Activated T-helper 17 cell treated with anti-CD3 and anti-CD28 coated beads, Interleukin-2, amount 50 U/mL, for 72 hours (primary cell): ENCODE results near the gene TOP3B. TPM values are rescaled to one million over a fixed set of nuclear protein-coding genes. Genes with fewer than 3 reads are reported as not detected.

Source experiments
- ATAC-seq: fragments of 150-1000 bp; cut with Tn5 transposase; replicated peaks from 2 replicates; pipeline ENCODE4 v1.10.0; 2021; ENCODE audit warnings: mild to moderate bottlenecking, moderate library complexity
- H3K27ac Mint-ChIP-seq: one replicate; pipeline ENCODE4 v1.8.0; 2022; ENCODE audit warnings: mixed read lengths
- H3K27me3 Mint-ChIP-seq: one replicate; pipeline ENCODE4 v1.8.0; 2022; ENCODE audit warnings: mixed read lengths
- H3K36me3 Mint-ChIP-seq: one replicate; pipeline ENCODE4 v1.8.0; 2022; ENCODE audit warnings: low read depth, mild to moderate bottlenecking, mixed read lengths
- H3K4me1 Mint-ChIP-seq: one replicate; pipeline ENCODE4 v1.8.0; 2022; ENCODE audit warnings: mixed read lengths
- H3K4me3 Mint-ChIP-seq: one replicate; pipeline ENCODE4 v1.8.0; 2022; ENCODE audit warnings: mild to moderate bottlenecking, mixed read lengths
- H3K9me3 Mint-ChIP-seq: one replicate; pipeline ENCODE4 v1.8.0; 2022; ENCODE audit warnings: mixed read lengths
- total RNA-seq, 2 donors: library from RNA; stranded (reverse); gene quantifications; one replicate each; pipeline ENCODE4 v1.2.3, GENCODE V29; 2022

Gene TOP3B
- total RNA-seq, 2 donors from 2014 or later: 34.6 to 42.3 TPM

- Mint-ChIP-seq H3K27ac (peak within 1 kb of the TSS; percentile 33), H3K27me3 (no peaks in the 10 kb centered on the region), H3K4me3 (peak within 1 kb of the TSS; percentile 66), H3K9me3 (no peaks in the 10 kb centered on the region), H3K36me3 (no peaks in the 10 kb centered on the region), H3K4me1 (peaks cover 7% of the 10 kb centered on the region)
- peak; percentile 90 for ATAC-seq
These were observed 29.7 kb downstream of the TOP3B start, which contains the start of gene PPM1F for GRCh38 chr22:21952586-21953571. PPM1F (minus strand) TSS chr22:21952848; CDS start chr22:21946048, 6,800 bp downstream.

DNA sequence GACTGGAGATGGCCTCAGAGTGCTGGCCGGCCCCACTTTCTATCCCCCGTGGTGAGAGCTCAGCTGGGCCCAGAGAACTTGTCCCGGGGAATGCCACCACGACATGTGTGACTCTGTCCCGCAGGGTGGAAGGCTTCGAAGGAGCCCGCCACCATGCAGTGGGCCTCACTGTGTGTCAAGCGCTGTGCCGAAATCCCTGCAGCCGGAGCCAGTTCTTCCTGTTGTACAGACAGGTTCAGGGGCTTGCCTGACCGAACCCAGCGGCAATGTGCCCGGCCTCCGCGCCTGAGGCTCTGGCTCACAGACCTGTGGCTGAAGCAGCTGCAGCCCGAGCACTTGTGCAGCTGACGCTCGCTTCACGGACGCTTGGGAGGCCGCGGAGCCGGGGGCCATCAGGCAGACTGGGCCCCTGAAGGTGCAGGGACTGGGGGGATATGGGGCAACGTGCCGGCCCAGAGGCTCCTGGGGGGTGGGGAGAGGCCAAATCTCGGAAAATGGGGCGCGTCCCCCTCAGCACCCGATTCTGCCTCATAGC lies 30.6 kb downstream of the TOP3B start:
- Mint-ChIP-seq H3K4me1 (peaks cover 11% of the 10 kb centered on the region), H3K27me3 (no peaks in the 10 kb centered on the region), H3K4me3 (peak overlapping the region; percentile 66), H3K36me3 (no peaks in the 10 kb centered on the region), H3K9me3 (no peaks in the 10 kb centered on the region), H3K27ac (peak overlapping the region; percentile 33)
- peak; percentile 22 for ATAC-seq

DNA sequence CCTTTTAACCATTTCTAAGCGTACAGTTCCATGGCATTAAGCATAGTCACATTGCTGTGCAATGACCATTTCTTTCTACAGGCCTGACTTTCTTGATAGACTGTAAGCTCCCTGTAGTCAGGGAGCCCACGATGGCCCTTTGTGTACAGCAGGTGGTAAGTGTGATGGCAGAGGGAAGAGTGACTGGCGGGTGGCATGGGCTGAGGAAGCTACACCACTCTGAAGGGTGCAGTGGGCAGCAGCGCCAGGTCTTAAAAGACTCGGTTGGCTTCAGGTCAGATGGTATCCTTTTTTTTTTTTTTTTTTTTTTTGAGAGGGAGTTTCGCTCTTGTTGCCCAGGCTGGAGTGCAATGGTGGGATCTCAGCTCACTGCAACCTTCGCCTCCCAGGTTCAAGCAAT lies 31.5 kb downstream of the TOP3B start:
- no peak for ATAC-seq
- no peaks in the 10 kb centered on the region for H3K36me3 Mint-ChIP-seq
- H3K27ac Mint-ChIP-seq: no peak overlapping the region
- no peaks in the 10 kb centered on the region for H3K9me3 Mint-ChIP-seq
- H3K4me3 Mint-ChIP-seq: peak overlapping the region; percentile 66
- H3K4me1 Mint-ChIP-seq: peaks cover 11% of the 10 kb centered on the region
- H3K27me3 Mint-ChIP-seq: no peaks in the 10 kb centered on the region

DNA sequence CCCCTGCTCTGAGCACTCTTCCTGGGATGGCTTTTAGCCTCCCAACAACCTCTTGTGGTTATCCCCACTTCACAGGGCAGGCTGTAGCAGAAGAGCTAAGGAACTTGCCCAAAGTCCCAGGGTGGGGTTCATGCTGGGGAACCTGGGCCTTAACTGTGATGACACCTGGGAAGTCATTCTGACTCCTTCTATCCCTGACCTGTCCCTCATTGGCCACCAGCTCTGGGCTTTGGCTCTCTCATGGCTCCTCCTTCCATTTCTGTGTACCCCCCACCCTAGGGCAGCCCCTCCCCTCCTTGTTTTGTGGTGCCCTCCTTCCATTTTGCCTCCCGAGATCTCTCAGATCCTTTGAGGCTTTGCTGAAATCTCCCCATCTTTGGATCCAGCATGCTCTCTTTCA lies 32.6 kb downstream of the TOP3B start:
- Mint-ChIP-seq H3K36me3 (no peaks in the 10 kb centered on the region), H3K27ac (no peak overlapping the region), H3K9me3 (no peaks in the 10 kb centered on the region), H3K4me1 (peaks cover 11% of the 10 kb centered on the region), H3K4me3 (no peak overlapping the region), H3K27me3 (no peaks in the 10 kb centered on the region)
- no peak for ATAC-seq

- no peak for ATAC-seq
- Mint-ChIP-seq H3K4me3 (no peak overlapping the region), H3K27me3 (no peaks in the 10 kb centered on the region), H3K4me1 (peaks cover 11% of the 10 kb centered on the region), H3K27ac (no peak overlapping the region), H3K36me3 (no peaks in the 10 kb centered on the region), H3K9me3 (no peaks in the 10 kb centered on the region)
These were observed 33.0 kb downstream of the TOP3B start for GRCh38 chr22:21949569-21949918.

- Mint-ChIP-seq H3K4me3 (no peak overlapping the region), H3K36me3 (no peaks in the 10 kb centered on the region), H3K27me3 (no peaks in the 10 kb centered on the region)
These were observed 33.6 kb downstream of the TOP3B start for GRCh38 chr22:21948824-21949568.

GRCh38 chr22:21948390-21948789 lies 34.2 kb downstream of the TOP3B start:
- no peaks in the 10 kb centered on the region for H3K9me3 Mint-ChIP-seq
- peak overlapping the region; percentile 25 for H3K27ac Mint-ChIP-seq
- H3K4me1 Mint-ChIP-seq: peaks cover 11% of the 10 kb centered on the region
- H3K4me3 Mint-ChIP-seq: no peak overlapping the region
- ATAC-seq: no peak
- no peaks in the 10 kb centered on the region for H3K27me3 Mint-ChIP-seq
- no peaks in the 10 kb centered on the region for H3K36me3 Mint-ChIP-seq

More at GRCh38 chr22:21948824-21949568, 33.6 kb downstream of the TOP3B start:
- H3K9me3 Mint-ChIP-seq: no peaks in the 10 kb centered on the region
- no peak for ATAC-seq
- no peak overlapping the region for H3K27ac Mint-ChIP-seq
- H3K4me1 Mint-ChIP-seq: peaks cover 11% of the 10 kb centered on the region

GRCh38 chr22:21947040-21948014 lies 35.3 kb downstream of the TOP3B start:
- Mint-ChIP-seq H3K27ac (peak overlapping the region; percentile 25), H3K4me1 (peaks cover 16% of the 10 kb centered on the region), H3K9me3 (no peaks in the 10 kb centered on the region), H3K36me3 (peaks cover 6% of the 10 kb centered on the region), H3K27me3 (no peaks in the 10 kb centered on the region), H3K4me3 (no peak overlapping the region)
- no peak for ATAC-seq

GRCh38 chr22:21946262-21946925 lies 36.2 kb downstream of the TOP3B start:
- Mint-ChIP-seq H3K36me3 (peaks cover 6% of the 10 kb centered on the region), H3K4me3 (no peak overlapping the region), H3K27me3 (no peaks in the 10 kb centered on the region), H3K9me3 (no peaks in the 10 kb centered on the region), H3K4me1 (peaks cover 16% of the 10 kb centered on the region), H3K27ac (peak overlapping the region; percentile 47)
- ATAC-seq: no peak

- H3K4me3 Mint-ChIP-seq: no peak overlapping the region
- H3K9me3 Mint-ChIP-seq: no peaks in the 10 kb centered on the region
- H3K4me1 Mint-ChIP-seq: peaks cover 20% of the 10 kb centered on the region
- ATAC-seq: no peak
- peak overlapping the region; percentile 47 for H3K27ac Mint-ChIP-seq
- H3K27me3 Mint-ChIP-seq: no peaks in the 10 kb centered on the region
- peaks cover 6% of the 10 kb centered on the region for H3K36me3 Mint-ChIP-seq
These were observed 36.9 kb downstream of the TOP3B start for GRCh38 chr22:21945453-21946261.

- ATAC-seq: no peak
- Mint-ChIP-seq H3K27ac (peak overlapping the region; percentile 6), H3K27me3 (no peaks in the 10 kb centered on the region), H3K4me1 (peaks cover 20% of the 10 kb centered on the region), H3K36me3 (peaks cover 6% of the 10 kb centered on the region), H3K9me3 (no peaks in the 10 kb centered on the region), H3K4me3 (no peak overlapping the region)
These were observed 37.7 kb downstream of the TOP3B start for GRCh38 chr22:21944871-21945270.

DNA sequence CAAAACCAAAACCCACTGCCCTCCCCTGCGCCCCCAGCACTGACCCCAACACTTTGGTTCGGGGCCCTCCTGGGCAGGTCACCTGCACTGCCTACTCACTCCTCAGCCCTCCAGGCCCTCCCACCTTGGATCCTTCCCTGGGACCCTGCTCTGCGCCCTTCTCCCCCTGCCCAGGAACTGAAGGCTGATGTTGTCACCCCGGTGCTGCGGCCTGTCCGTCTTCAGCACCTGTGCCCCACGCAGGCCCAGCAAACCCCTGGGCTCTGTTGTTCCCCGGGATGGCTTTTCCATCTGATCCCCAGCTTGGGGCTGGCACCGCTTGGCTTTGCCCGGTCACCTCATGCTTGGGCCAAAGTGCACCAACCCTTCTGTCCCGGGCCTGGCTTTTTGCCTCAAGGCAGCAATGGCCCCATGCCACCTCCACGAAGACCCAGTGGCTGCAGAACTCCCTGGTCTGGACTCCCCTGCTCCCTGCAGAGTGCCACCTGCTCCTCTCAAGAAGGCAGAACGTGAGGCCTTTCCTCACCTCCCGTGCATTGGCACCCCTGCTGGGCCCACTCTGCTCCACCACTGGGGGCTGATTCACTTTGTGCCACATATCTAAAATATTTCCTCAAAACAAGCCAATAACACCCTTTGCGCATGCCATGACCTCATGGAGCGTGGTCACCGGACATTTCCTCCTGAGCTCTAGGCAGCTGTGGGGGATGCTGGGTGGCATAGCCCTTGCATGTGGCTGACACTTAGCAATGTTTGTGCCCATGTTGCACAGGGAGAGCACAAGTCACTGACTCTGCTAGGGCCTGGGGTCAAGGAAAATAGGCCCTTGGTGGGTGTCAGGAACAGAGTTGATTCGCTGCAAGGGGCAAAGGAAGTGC lies 38.8 kb downstream of the TOP3B start:
- ATAC-seq: no peak
- Mint-ChIP-seq H3K4me3 (no peak overlapping the region), H3K36me3 (peaks cover 6% of the 10 kb centered on the region), H3K27ac (peak overlapping the region; percentile 66), H3K27me3 (no peaks in the 10 kb centered on the region), H3K4me1 (peaks cover 26% of the 10 kb centered on the region), H3K9me3 (no peaks in the 10 kb centered on the region)
